Endodermal cell (in vitro differentiated cells): ENCODE results near the gene CTRB1. TPM values are rescaled to one million over a fixed set of nuclear protein-coding genes. Genes with fewer than 3 reads are reported as not detected.

Experiments used
- DNase-seq: peaks from one replicate; pipeline ENCODE4 v3.0.0-alpha.2; 2017
- H3K27ac ChIP-seq: 2 replicates; pipeline ENCODE4 v1.5.1; 2013; ENCODE audit warnings: mild to moderate bottlenecking, low read depth, low read length, moderate library complexity
- H3K27me3 ChIP-seq: 2 replicates; pipeline ENCODE4 v1.6.1; 2013; ENCODE audit warnings: mild to moderate bottlenecking, low read length, moderate library complexity; ENCODE audit not compliant: insufficient read depth, control insufficient read depth, poor library complexity, severe bottlenecking
- H3K36me3 ChIP-seq: 2 replicates; pipeline ENCODE4 v1.7.0; 2013; ENCODE audit warnings: mild to moderate bottlenecking, low read length, moderate library complexity; ENCODE audit not compliant: control insufficient read depth, insufficient read depth
- H3K4me1 ChIP-seq: one replicate; pipeline ENCODE4 v1.7.0; 2013; ENCODE audit warnings: low read length; ENCODE audit not compliant: control insufficient read depth, insufficient read depth
- H3K4me3 ChIP-seq: 2 replicates; pipeline ENCODE4 v1.5.1; 2013; ENCODE audit warnings: mild to moderate bottlenecking, low read length, moderate library complexity
- H3K9ac ChIP-seq: 2 replicates; pipeline ENCODE4 v1.6.1; 2013; ENCODE audit warnings: mild to moderate bottlenecking, low read length, moderate library complexity; ENCODE audit not compliant: poor library complexity, severe bottlenecking; ENCODE audit errors: extremely low read depth
- H3K9me3 ChIP-seq: 2 replicates; pipeline ENCODE4 v1.6.1; 2013; ENCODE audit warnings: mild to moderate bottlenecking, low read length, moderate library complexity; ENCODE audit not compliant: control insufficient read depth
- H3K27ac Mint-ChIP-seq: 2 replicates; pipeline ENCODE4 v1.8.0; 2020; ENCODE audit warnings: mixed read lengths
- H3K27me3 Mint-ChIP-seq: 2 replicates; pipeline ENCODE4 v1.8.0; 2021; ENCODE audit warnings: mild to moderate bottlenecking, mixed read lengths; ENCODE audit not compliant: insufficient read depth
- H3K36me3 Mint-ChIP-seq: 2 replicates; pipeline ENCODE4 v1.8.0; 2020; ENCODE audit warnings: low read depth, mixed read lengths
- H3K4me1 Mint-ChIP-seq: 2 replicates; pipeline ENCODE4 v1.8.0; 2020; ENCODE audit warnings: mixed read lengths
- H3K4me3 Mint-ChIP-seq: 2 replicates; pipeline ENCODE4 v1.8.0; 2020; ENCODE audit warnings: mild to moderate bottlenecking, moderate library complexity, mixed read lengths
- H3K9me3 Mint-ChIP-seq: 2 replicates; pipeline ENCODE4 v1.8.0; 2020; ENCODE audit warnings: mild to moderate bottlenecking, mixed read lengths
- WGBS, 2 experiments: methylation state at CpG; one replicate each; pipeline versions ENCODE4 v1.1.5 to v1.1.7; 2013; ENCODE audit warnings: missing lambda C conversion rate in 2 of 2, mixed read lengths in 1 of 2; ENCODE audit not compliant: insufficient coverage in 1 of 2, insufficient read length in 1 of 2; 5-methylcytosine and 5-hydroxymethylcytosine counted together
- total RNA-seq, 2 donors: library from RNA; stranded (reverse); fragmentation: NEBNext Ultra II Directional in 1 of 2; extraction: Animal tissue kit (Norgen Biotek cat#: 25700) in 1 of 2; gene quantifications; 2 replicates in 1 of 2; 3 replicates in 1 of 2; pipeline ENCODE4 v1.2.1, GENCODE V29; 2021
- TF ChIP-seq, protein P1 (sequence below): fragments of 200-600 bp; sonication (generic); conservative IDR thresholded peaks from 2 replicates; pipeline ENCODE4 v1.5.0; 2021; ENCODE audit warnings: antibody characterized with exemption, mild to moderate bottlenecking

The CTRB1 gene
- total RNA-seq, 2 donors from 2014 or later = not detected

DNA sequence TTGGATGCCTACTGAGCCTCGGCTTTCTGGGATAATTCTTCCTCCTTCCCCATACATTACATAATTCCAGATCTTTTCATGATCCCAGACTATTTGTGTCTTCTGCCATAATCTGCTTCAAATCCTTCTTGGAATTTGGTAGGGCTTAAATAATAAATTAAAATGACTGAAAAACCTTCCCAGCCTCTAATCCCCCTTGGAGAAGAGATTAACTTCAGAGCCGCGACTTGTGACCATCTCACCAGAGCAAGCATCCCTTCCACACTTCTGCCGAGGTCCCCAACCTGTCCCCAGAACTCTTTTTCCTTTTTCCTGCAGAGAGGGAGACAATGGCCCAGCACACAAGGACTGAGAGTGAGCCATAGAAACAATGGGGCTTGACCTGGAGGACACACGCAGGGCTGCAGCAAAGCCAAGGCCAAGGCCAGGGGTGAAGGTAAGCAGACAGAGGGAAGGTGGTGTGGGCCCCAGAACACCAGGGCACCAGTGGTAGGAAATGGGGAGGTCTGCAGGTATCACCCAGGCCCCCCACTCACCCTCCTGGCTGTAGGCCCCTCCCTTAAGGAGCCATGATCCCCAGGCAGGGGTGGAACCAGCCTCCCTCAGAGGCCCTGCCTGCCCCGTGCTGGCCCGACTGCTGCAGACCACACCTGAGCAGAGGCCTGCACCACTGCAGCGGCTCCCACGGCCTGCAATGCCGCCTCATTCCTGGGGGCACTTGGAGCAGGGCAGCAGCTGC, 42.2 kb downstream of the CTRB1 start:
- Mint-ChIP-seq H3K4me1 (peaks cover 40% of the 10 kb centered on the region), H3K27me3 (no peaks in the 10 kb centered on the region), H3K27ac (peak overlapping the region; percentile 70), H3K9me3 (no peaks in the 10 kb centered on the region), H3K4me3 (no peak overlapping the region), H3K36me3 (peaks cover 3% of the 10 kb centered on the region)
- TF ChIP-seq, protein P1, sequence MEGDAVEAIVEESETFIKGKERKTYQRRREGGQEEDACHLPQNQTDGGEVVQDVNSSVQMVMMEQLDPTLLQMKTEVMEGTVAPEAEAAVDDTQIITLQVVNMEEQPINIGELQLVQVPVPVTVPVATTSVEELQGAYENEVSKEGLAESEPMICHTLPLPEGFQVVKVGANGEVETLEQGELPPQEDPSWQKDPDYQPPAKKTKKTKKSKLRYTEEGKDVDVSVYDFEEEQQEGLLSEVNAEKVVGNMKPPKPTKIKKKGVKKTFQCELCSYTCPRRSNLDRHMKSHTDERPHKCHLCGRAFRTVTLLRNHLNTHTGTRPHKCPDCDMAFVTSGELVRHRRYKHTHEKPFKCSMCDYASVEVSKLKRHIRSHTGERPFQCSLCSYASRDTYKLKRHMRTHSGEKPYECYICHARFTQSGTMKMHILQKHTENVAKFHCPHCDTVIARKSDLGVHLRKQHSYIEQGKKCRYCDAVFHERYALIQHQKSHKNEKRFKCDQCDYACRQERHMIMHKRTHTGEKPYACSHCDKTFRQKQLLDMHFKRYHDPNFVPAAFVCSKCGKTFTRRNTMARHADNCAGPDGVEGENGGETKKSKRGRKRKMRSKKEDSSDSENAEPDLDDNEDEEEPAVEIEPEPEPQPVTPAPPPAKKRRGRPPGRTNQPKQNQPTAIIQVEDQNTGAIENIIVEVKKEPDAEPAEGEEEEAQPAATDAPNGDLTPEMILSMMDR = no peak
- WGBS, 2 experiments = 84 to 93% methylated on average over 5 to 10 of the region's 10 CpGs
- DNase-seq = peak; percentile 65
- Histone ChIP-seq H3K9me3 (no peaks in the 10 kb centered on the region), H3K9ac (no peak overlapping the region), H3K36me3 (no peaks in the 10 kb centered on the region), H3K4me3 (no peak overlapping the region), H3K27me3 (no peaks in the 10 kb centered on the region), H3K4me1 (peaks cover 23% of the 10 kb centered on the region), H3K27ac (no peak overlapping the region)

DNA sequence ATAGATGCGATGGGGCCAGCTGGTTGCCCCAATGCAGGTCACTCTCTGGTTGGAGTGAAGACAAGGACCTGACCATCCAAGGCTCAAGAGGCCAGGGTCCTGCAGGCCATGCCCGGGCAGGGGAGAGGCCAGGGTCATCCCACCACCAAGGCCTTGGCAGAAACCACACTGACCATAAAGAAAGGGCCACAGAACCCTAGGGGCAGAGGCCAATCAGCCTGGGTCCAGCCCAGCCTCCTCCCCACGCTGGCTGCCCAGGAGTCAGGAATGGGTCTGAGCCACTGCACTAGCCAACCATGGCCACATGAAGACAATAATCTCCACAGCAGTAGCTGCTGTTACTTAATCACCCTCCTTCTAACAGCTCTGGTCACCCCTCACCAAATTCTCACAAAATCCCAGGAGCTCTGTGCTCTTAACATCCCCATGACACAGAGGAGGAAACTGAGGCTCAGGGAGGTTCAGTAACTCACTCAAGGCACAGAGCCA, 42.8 kb downstream of the CTRB1 start:
- Histone ChIP-seq H3K9me3 (no peaks in the 10 kb centered on the region), H3K4me1 (peaks cover 17% of the 10 kb centered on the region), H3K9ac (no peak overlapping the region), H3K36me3 (no peaks in the 10 kb centered on the region), H3K4me3 (no peak overlapping the region), H3K27ac (no peak overlapping the region), H3K27me3 (no peaks in the 10 kb centered on the region)
- no peaks in the 10 kb centered on the region for H3K27me3 Mint-ChIP-seq
- 97 to 100% methylated on average over 2 to 3 of the region's 3 CpGs for WGBS, 2 experiments
- TF ChIP-seq, protein P1 = no peak
- H3K4me1 Mint-ChIP-seq = peaks cover 40% of the 10 kb centered on the region
- no peak overlapping the region for H3K4me3 Mint-ChIP-seq
- peaks cover 3% of the 10 kb centered on the region for H3K36me3 Mint-ChIP-seq
- no peaks in the 10 kb centered on the region for H3K9me3 Mint-ChIP-seq
- no peak for DNase-seq
- peak overlapping the region; percentile 65 for H3K27ac Mint-ChIP-seq

- 80 to 92% methylated on average over 6 to 14 of the region's 14 CpGs for WGBS, 2 experiments
- no peaks in the 10 kb centered on the region for H3K36me3 ChIP-seq
- peaks cover 37% of the 10 kb centered on the region for H3K4me1 Mint-ChIP-seq
- H3K9me3 Mint-ChIP-seq = no peaks in the 10 kb centered on the region
- H3K27me3 Mint-ChIP-seq = no peaks in the 10 kb centered on the region
- no peak overlapping the region for H3K27ac ChIP-seq
- peak; percentile 45 for DNase-seq
- TF ChIP-seq, protein P1 = no peak
- H3K27ac Mint-ChIP-seq = peak overlapping the region; percentile 65
- H3K4me3 Mint-ChIP-seq = no peak overlapping the region
- H3K36me3 Mint-ChIP-seq = peaks cover 3% of the 10 kb centered on the region
- no peaks in the 10 kb centered on the region for H3K27me3 ChIP-seq
- H3K9me3 ChIP-seq = no peaks in the 10 kb centered on the region
- H3K4me3 ChIP-seq = no peak overlapping the region
- peaks cover 14% of the 10 kb centered on the region for H3K4me1 ChIP-seq
- no peak overlapping the region for H3K9ac ChIP-seq
Measured at GRCh38 chr16:75262104-75262799, 43.5 kb downstream of the CTRB1 start.
